H1 (cell line): Measurements from ENCODE around the gene PSME1. TPM values are rescaled to one million over a fixed set of nuclear protein-coding genes. Genes with fewer than 3 reads are reported as not detected.

Experiments used
- CTCF ChIA-PET: fragments of 300-600 bp; sonication (Branson Sonifier 250); formaldehyde crosslinking; loops from one replicate; lab custom pipeline; 2021; ENCODE audit not compliant: partially characterized antibody; lab: Charles Lee
- POLR2A ChIA-PET: fragments of 300-600 bp; sonication (Branson Sonifier 250); formaldehyde crosslinking; loops from one replicate; lab custom pipeline; 2021; ENCODE audit warnings: inconsistent platforms; ENCODE audit not compliant: partially characterized antibody; lab: Charles Lee
- DNase-seq, 2 experiments: peaks; one replicate each; pipeline versions ENCODE4 v3.0.0 to v3.0.0-alpha.2; 2010 to 2022; ENCODE audit warnings: low spot score in 2 of 2, low read depth in 1 of 2, mixed read lengths in 1 of 2
- FAIRE-seq: peaks from 2 replicates; lab custom pipeline; 2011; peaks lifted over from hg19 to GRCh38; lab: Jason Lieb, UNC
- H2AFZ ChIP-seq: 2 replicates; pipeline ENCODE4 v1.8.1; 2012; ENCODE audit warnings: low read length, inconsistent platforms
- H2AK5ac ChIP-seq: 2 replicates; pipeline ENCODE4 v1.6.1; 2013; ENCODE audit warnings: low read depth, low read length
- H2BK120ac ChIP-seq: replicated peaks from 2 replicates; pipeline ENCODE3; 2013; ENCODE audit warnings: low read depth, low read length, inconsistent platforms
- H2BK12ac ChIP-seq: 2 replicates; pipeline ENCODE4 v1.6.1; 2013; ENCODE audit warnings: low read depth, low read length
- H2BK15ac ChIP-seq: 2 replicates; pipeline ENCODE4 v1.6.1; 2013; ENCODE audit warnings: low read length
- H2BK20ac ChIP-seq: 2 replicates; pipeline ENCODE4 v1.6.1; 2013; ENCODE audit warnings: low read length
- H2BK5ac ChIP-seq: 2 replicates; pipeline ENCODE4 v1.6.1; 2013; ENCODE audit warnings: low read depth, low read length
- H3K14ac ChIP-seq: 2 replicates; pipeline ENCODE4 v1.6.1; 2013; ENCODE audit warnings: inconsistent platforms; ENCODE audit not compliant: insufficient read length
- H3K18ac ChIP-seq: 2 replicates; pipeline ENCODE4 v1.6.1; 2013; ENCODE audit warnings: low read length; ENCODE audit errors: extremely low read depth
- H3K23ac ChIP-seq: 2 replicates; pipeline ENCODE4 v1.6.1; 2013; ENCODE audit warnings: inconsistent platforms; ENCODE audit not compliant: insufficient read length
- H3K23me2 ChIP-seq: 2 replicates; pipeline ENCODE4 v1.6.1; 2013; ENCODE audit warnings: low read depth, low read length
- H3K27ac ChIP-seq: 2 replicates; pipeline ENCODE4 v1.6.1; 2011; ENCODE audit warnings: low read depth, low read length, inconsistent platforms
- H3K27me3 ChIP-seq, 4 experiments: replicated peaks in 1 of 4; 1 replicate in 1 of 4; 2 replicates in 3 of 4; pipeline versions ENCODE4 v1.6.1 to v1.8.1; 2011 to 2013; ENCODE audit warnings: low read length in 3 of 4, mild to moderate bottlenecking in 3 of 4, inconsistent platforms in 2 of 4, mixed read lengths in 2 of 4, moderate library complexity in 1 of 4; ENCODE audit not compliant: control insufficient read depth in 3 of 4, insufficient read depth in 3 of 4; ENCODE audit errors: extremely low read depth in 1 of 4
- H3K36me3 ChIP-seq, 4 experiments: 2 replicates each; pipeline versions ENCODE4 v1.6.1 to v1.8.1; 2011 to 2013; ENCODE audit warnings: mild to moderate bottlenecking in 4 of 4, low read length in 3 of 4, moderate library complexity in 2 of 4, control low read depth in 1 of 4, inconsistent platforms in 1 of 4; ENCODE audit not compliant: insufficient read depth in 4 of 4, control insufficient read depth in 2 of 4
- H3K4ac ChIP-seq: replicated peaks from 2 replicates; pipeline ENCODE3; 2013; ENCODE audit warnings: low read length, low read depth, mixed read lengths, inconsistent platforms; ENCODE audit not compliant: insufficient read length
- H3K4me1 ChIP-seq, 4 experiments: replicated peaks in 1 of 4; 1 replicate in 1 of 4; 2 replicates in 3 of 4; pipeline versions ENCODE4 v1.6.1 to v1.8.1; 2011 to 2013; ENCODE audit warnings: low read length in 3 of 4, inconsistent platforms in 2 of 4, mixed read lengths in 1 of 4; ENCODE audit not compliant: insufficient read depth in 4 of 4, control insufficient read depth in 3 of 4
- H3K4me2 ChIP-seq, 2 experiments: 2 replicates each; pipeline versions ENCODE4 v1.6.1 to v1.8.1; 2011 to 2013; ENCODE audit warnings: low read depth in 2 of 2, low read length in 2 of 2, control low read depth in 1 of 2, inconsistent platforms in 1 of 2, mild to moderate bottlenecking in 1 of 2; ENCODE audit not compliant: insufficient read depth in 1 of 2
- H3K4me3 ChIP-seq, 4 experiments: fragments of 200-600, 300-600 bp in 1 of 4; sonication (generic), shearing (Covaris generic), sonication (Bioruptor Twin) in 1 of 4; 2 replicates each; pipeline versions ENCODE4 v1.5.1 to v1.8.1; 2011 to 2016; ENCODE audit warnings: low read length in 4 of 4, low read depth in 3 of 4, control low read depth in 2 of 4, inconsistent platforms in 2 of 4, mild to moderate bottlenecking in 2 of 4, mixed read lengths in 1 of 4, moderate library complexity in 1 of 4; ENCODE audit not compliant: insufficient read depth in 2 of 4; ENCODE audit errors: extremely low read depth in 1 of 4
- H3K56ac ChIP-seq: replicated peaks from 2 replicates; pipeline ENCODE3; 2013; ENCODE audit warnings: low read depth, mild to moderate bottlenecking, mixed read lengths, low read length, inconsistent platforms; ENCODE audit not compliant: insufficient read length
- H3K79me1 ChIP-seq: 2 replicates; pipeline ENCODE4 v1.6.1; 2013; ENCODE audit warnings: low read depth, low read length, control low read depth
- H3K79me2 ChIP-seq, 2 experiments: 2 replicates each; pipeline versions ENCODE4 v1.6.1 to v1.8.1; 2012 to 2013; ENCODE audit warnings: low read length in 2 of 2, mild to moderate bottlenecking in 2 of 2, inconsistent platforms in 1 of 2; ENCODE audit not compliant: insufficient read depth in 2 of 2, control insufficient read depth in 1 of 2
- H3K9ac ChIP-seq, 4 experiments: replicated peaks in 1 of 4; 1 replicate in 1 of 4; 2 replicates in 3 of 4; pipeline versions ENCODE4 v1.6.1 to v1.8.1; 2011 to 2013; ENCODE audit warnings: low read depth in 3 of 4, low read length in 3 of 4, control low read depth in 2 of 4, mild to moderate bottlenecking in 2 of 4, moderate library complexity in 2 of 4, inconsistent platforms in 1 of 4; ENCODE audit errors: extremely low read depth in 1 of 4
- H3K9me3 ChIP-seq, 2 experiments: 2 replicates each; pipeline versions ENCODE4 v1.6.1 to v1.8.1; 2012 to 2013; ENCODE audit warnings: mild to moderate bottlenecking in 2 of 2, moderate library complexity in 2 of 2, control low read depth in 1 of 2, inconsistent platforms in 1 of 2, low read depth in 1 of 2, low read length in 1 of 2, mixed read lengths in 1 of 2; ENCODE audit not compliant: insufficient read depth in 2 of 2
- H4K20me1 ChIP-seq, 2 experiments: replicated peaks in 1 of 2; 2 replicates each; pipeline versions ENCODE3 to v1.8.1; 2011 to 2013; ENCODE audit warnings: inconsistent platforms in 2 of 2, low read length in 2 of 2, mild to moderate bottlenecking in 1 of 2; ENCODE audit not compliant: insufficient read depth in 2 of 2, control insufficient read depth in 1 of 2
- H4K5ac ChIP-seq: 2 replicates; pipeline ENCODE4 v1.6.1; 2013; ENCODE audit warnings: low read length, low read depth, mixed read lengths, inconsistent platforms; ENCODE audit not compliant: insufficient read length
- H4K8ac ChIP-seq: 2 replicates; pipeline ENCODE4 v1.8.0; 2013; ENCODE audit warnings: mild to moderate bottlenecking, moderate library complexity, low read length, inconsistent platforms; ENCODE audit not compliant: insufficient read depth; ENCODE audit errors: extremely low read depth
- H4K91ac ChIP-seq: replicated peaks from 2 replicates; pipeline ENCODE3; 2013; ENCODE audit warnings: low read length, mixed read lengths, inconsistent platforms; ENCODE audit not compliant: insufficient read length
- ASH2L ChIP-seq: fragments of 200-600, 300-600 bp; sonication (generic); IDR thresholded peaks from one replicate; pipeline ENCODE4 v1.7.1; 2017; ENCODE audit warnings: low read length
- ATF3 ChIP-seq: IDR thresholded peaks from 2 replicates; pipeline ENCODE4 v1.6.1; 2011; ENCODE audit warnings: low read depth, mild to moderate bottlenecking, low read length; ENCODE audit not compliant: insufficient read depth
- CBX8 ChIP-seq: fragments of 300-800, 300-1000 bp; sonication (generic); IDR thresholded peaks from 2 replicates; pipeline ENCODE4 v1.7.1; 2016; ENCODE audit warnings: low read depth, low read length, borderline replicate concordance
- CTBP2 ChIP-seq: IDR thresholded peaks from 2 replicates; pipeline ENCODE4 v1.7.0; 2011; ENCODE audit warnings: borderline replicate concordance, mild to moderate bottlenecking, moderate library complexity, mixed read lengths, low read length; ENCODE audit not compliant: insufficient read depth, insufficient read length
- EGR1 ChIP-seq: IDR thresholded peaks from 2 replicates; pipeline ENCODE4 v1.6.1; 2011; ENCODE audit warnings: low read depth, low read length, borderline replicate concordance
- JUN ChIP-seq: IDR thresholded peaks from 2 replicates; pipeline ENCODE4 v1.6.1; 2011; ENCODE audit warnings: low read depth, mild to moderate bottlenecking, improper control_type of control experiment, low read length
- MAX ChIP-seq: IDR thresholded peaks from 2 replicates; pipeline ENCODE4 v1.6.1; 2012; ENCODE audit warnings: inconsistent platforms
- SAP30 ChIP-seq: fragments of 300-600 bp; sonication (generic); IDR thresholded peaks from 2 replicates; pipeline ENCODE4 v1.7.1; 2012; ENCODE audit warnings: low read length, moderate library complexity, mild to moderate bottlenecking, inconsistent platforms; ENCODE audit not compliant: insufficient read depth, insufficient replicate concordance
- SIRT6 ChIP-seq: IDR thresholded peaks from one replicate; pipeline ENCODE4 v1.7.1; 2012; ENCODE audit warnings: low read length, inconsistent platforms
- SIX5 ChIP-seq: IDR thresholded peaks from 2 replicates; pipeline ENCODE4 v1.6.1; 2011; ENCODE audit warnings: mild to moderate bottlenecking, low read depth, low read length
- TAF1 ChIP-seq: IDR thresholded peaks from 2 replicates; pipeline ENCODE4 v1.6.1; 2011; ENCODE audit warnings: mild to moderate bottlenecking, low read depth, low read length
- TEAD4 ChIP-seq: IDR thresholded peaks from 2 replicates; pipeline ENCODE4 v1.6.1; 2012; ENCODE audit warnings: low read depth, low read length, inconsistent platforms, mixed read lengths
- ZNF274 ChIP-seq: IDR thresholded peaks from 2 replicates; pipeline ENCODE4 v1.7.0; 2012; ENCODE audit warnings: low read length, borderline replicate concordance; ENCODE audit errors: extremely low read depth
- WGBS, 2 experiments: shearing (Covaris generic) in 1 of 2; methylation state at CpG; one replicate each; pipeline versions ENCODE4 v1.1.6 to v1.1.7; 2013 to 2015; ENCODE audit warnings: low lambda C conversion rate in 2 of 2, mixed read lengths in 2 of 2, inconsistent platforms in 1 of 2, low coverage in 1 of 2, missing lambda C conversion rate in 1 of 2; ENCODE audit not compliant: insufficient replicate concordance in 2 of 2, insufficient coverage in 1 of 2, insufficient read length in 1 of 2; ENCODE audit errors: extremely low coverage in 1 of 2, missing lambda C conversion rate in 1 of 2; 5-methylcytosine and 5-hydroxymethylcytosine counted together
- polyA plus RNA-seq, 7 experiments: library from polyadenylated mRNA; depleted of rRNA in 3 of 7; stranded (reverse) in 5 of 7; unstranded in 2 of 7; fragments of >200 nt in 5 of 7; fragments of 200-250 nt in 2 of 7; gene quantifications; 1 replicate in 5 of 7; 2 replicates in 1 of 7; 4 replicates in 1 of 7; pipeline versions ENCODE4 v1.2.1 to v1.2.3, GENCODE V29; 2011 to 2013; ENCODE audit warnings: missing spikeins in 2 of 7, mixed read lengths in 2 of 7
- total RNA-seq: library from RNA; stranded (reverse); fragmentation: NEBNext Ultra II Directional; extraction: Animal tissue kit (Norgen Biotek cat#: 25700); gene quantifications from 2 replicates; pipeline ENCODE4 v1.2.1, GENCODE V29; 2021

The PSME1 gene
- total and polyA plus RNA-seq, 2 of the 8 experiments (the other 6 are each of a cell fraction or from before 2014, with no cell fraction given) = 74.9 to 85.9 TPM

GRCh38 chr14:24162093-24162492, 26.1 kb downstream of the PSME1 start:
- peaks cover 0 to 10% (median 2%) of the 10 kb centered on the region in 4 experiments; a peak in 3 of 7 replicates for H3K4me1 ChIP-seq
- H4K20me1 ChIP-seq = peaks cover 0 to 16% of the 10 kb centered on the region in 2 experiments
- no peak overlapping the region for H3K4me3 ChIP-seq
- DNase-seq (no peak), FAIRE-seq (no peak)
- H3K79me2 ChIP-seq = no peaks in the 10 kb centered on the region
- H2AFZ ChIP-seq = no peak overlapping the region
- 0 out of 2 replicates have a peak overlapping the region, but pooled peaks have one; percentile 23 for H2BK12ac ChIP-seq
- no peak overlapping the region for H3K18ac ChIP-seq
- H2BK15ac ChIP-seq = no peak overlapping the region
- no peak overlapping the region for H3K56ac ChIP-seq
- H3K36me3 ChIP-seq = peaks cover 15 to 38% (median 24%) of the 10 kb centered on the region in 4 experiments
- 0 out of 2 replicates have a peak, but pooled peaks cover 2% of the 10 kb centered on the region for H3K23me2 ChIP-seq
- no peak overlapping the region for H3K27ac ChIP-seq
- H2AK5ac ChIP-seq = no peak overlapping the region
- H3K79me1 ChIP-seq = no peaks in the 10 kb centered on the region
- H4K8ac ChIP-seq = no peak overlapping the region
- H4K91ac ChIP-seq = no peak overlapping the region
- ChIA-PET CTCF (interaction anchor here (0.7 to 3.3 kb wide), 21 partner anchors 9 to 135 kb away, joined by 3 to 24 read pairs (median 5); partner anchors contain the start of genes DCAF11, NRL, PSME2 and RNF31), POLR2A (interaction anchor here (1.1 to 7.6 kb wide), 17 partner anchors 8 to 157 kb away, joined by 3 to 93 read pairs (median 12); partner anchors contain the start of genes CHMP4A, EMC9, GMPR2 and NEDD8)
- no peaks in the 10 kb centered on the region for H3K27me3 ChIP-seq
- H3K4ac ChIP-seq = no peak overlapping the region
- no peak overlapping the region for H2BK120ac ChIP-seq
- no peak overlapping the region for H3K14ac ChIP-seq
- H4K5ac ChIP-seq = no peak overlapping the region
- H2BK5ac ChIP-seq = 0 out of 2 replicates have a peak overlapping the region, but pooled peaks have one; percentile 16
- no peak overlapping the region for H2BK20ac ChIP-seq
- H3K9ac ChIP-seq = no peak overlapping the region; a peak in 1 of 7 replicates
- no peak overlapping the region for H3K23ac ChIP-seq
- 95% methylated on average over 8 of the region's 8 CpGs; no CpG with 5 or more reads in 1 of the 2 experiments for WGBS, 2 experiments
- H3K9me3 ChIP-seq = no peaks in the 10 kb centered on the region
- no peak overlapping the region; a peak in 1 of 4 replicates for H3K4me2 ChIP-seq
- TF ChIP-seq ZNF274 = no peak
- no peak for TF ChIP-seq SIX5
- no peak for TF ChIP-seq SAP30
- no peak for TF ChIP-seq CTBP2
- no peak for TF ChIP-seq JUN
- no peak for TF ChIP-seq SIRT6
- no peak for TF ChIP-seq ASH2L
- TF ChIP-seq TAF1 = no peak
- no peak for TF ChIP-seq MAX
- no peak for TF ChIP-seq ATF3
- TF ChIP-seq EGR1 = no peak
- TF ChIP-seq TEAD4 = no peak
- TF ChIP-seq CBX8 = no peak
